Stomach (tissue), 9 donors: ENCODE results near the gene HUS1. TPM values are rescaled to one million over a fixed set of nuclear protein-coding genes. Genes with fewer than 3 reads are reported as not detected.

ENCODE experiments used
- DNase-seq, 2 donors: peaks; one replicate each; pipeline versions ENCODE4 v3.0.0 to v3.0.0-alpha.2; 2013 to 2019
- H3K27ac ChIP-seq, 5 donors: fragments of 200-600 bp in 4 of 5; sonication (generic) in 4 of 5; one replicate each; pipeline ENCODE4 v1.5.1; 2013 to 2019; ENCODE audit warnings: mild to moderate bottlenecking in 1 of 5, moderate library complexity in 1 of 5
- H3K27me3 ChIP-seq, 3 donors: fragments of 200-600 bp; sonication (generic); one replicate each; pipeline ENCODE4 v1.5.1; 2017 to 2019; ENCODE audit warnings: mixed run types in 1 of 3
- H3K36me3 ChIP-seq, 4 donors: fragments of 200-600 bp; sonication (generic); 1 replicate in 3 of 4; 2 replicates in 1 of 4; pipeline ENCODE4 v1.5.1; 2016 to 2019
- H3K4me1 ChIP-seq, 4 donors: fragments of 200-600 bp; sonication (generic); one replicate each; pipeline ENCODE4 v1.5.1; 2016 to 2019
- H3K4me3 ChIP-seq, 4 donors: fragments of 200-600 bp; sonication (generic) in 3 of 4; one replicate each; pipeline ENCODE4 v1.5.1; 2016 to 2019; ENCODE audit warnings: mild to moderate bottlenecking in 1 of 4
- H3K9me3 ChIP-seq, 4 donors: fragments of 200-600 bp; sonication (generic); one replicate each; pipeline ENCODE4 v1.5.1; 2016 to 2019
- CTCF ChIP-seq, 7 experiments: fragments of 450-650 bp in 4 of 7; fragments of 200-600 bp in 3 of 7; sonication (generic) in 3 of 7; IDR thresholded peaks; one replicate each; pipeline ENCODE4 v1.5.1; 2016 to 2019; ENCODE audit warnings: antibody characterized with exemption in 7 of 7, control low read depth in 2 of 7, mild to moderate bottlenecking in 1 of 7
- EP300 ChIP-seq: sonication (generic); formaldehyde crosslinking; IDR thresholded peaks from one replicate; pipeline ENCODE4 v1.6.1; 2017; ENCODE audit warnings: antibody characterized with exemption
- POLR2A ChIP-seq, 4 donors: fragments of 450-650 bp; IDR thresholded peaks; one replicate each; pipeline ENCODE4 v1.6.1; 2016; ENCODE audit warnings: antibody characterized with exemption in 4 of 4, control low read depth in 2 of 4, mild to moderate bottlenecking in 1 of 4, moderate library complexity in 1 of 4
- POLR2AphosphoS5 ChIP-seq, 3 donors: sonication (generic); formaldehyde crosslinking; IDR thresholded peaks; one replicate each; pipeline ENCODE4 v1.6.1; 2016; ENCODE audit warnings: antibody characterized with exemption in 3 of 3
- WGBS, 5 donors: extraction: QIAGEN DNeasy Blood & Tissue Kit in 3 of 5; methylation state at CpG; one replicate each; pipeline versions ENCODE4 v1.1.5 to v1.1.7; 2013 to 2018; 5-methylcytosine and 5-hydroxymethylcytosine counted together
- intact Hi-C: fragments of 100-400 bp; cut with DNase I; formaldehyde crosslinking; loops from one replicate; pipeline ENCODE4 v1.15.1; 2023; ENCODE audit warnings: low total_unique reads
- polyA plus RNA-seq, 3 donors: library from polyadenylated mRNA; stranded (reverse); fragments of 200-250 nt; gene quantifications; one replicate each; pipeline ENCODE4 v1.2.3, GENCODE V29; 2013
- total RNA-seq, 5 donors: library from RNA; depleted of rRNA; stranded (reverse); fragments of >200 nt; gene quantifications; one replicate each; pipeline versions ENCODE4 v1.1.0 to v1.2.3, GENCODE V29; 2014 to 2016
- donor health status: healthy with polysubstance abuse.
- donor health status: Bipolar disorder and iron deficiency.
- donor health status: healthy.

The HUS1 gene
- total and polyA plus RNA-seq, 8 donors, result 5.9 to 69.2 (median 11.1) TPM

- no peaks in the 10 kb centered on the region for H3K4me1 ChIP-seq
- TF ChIP-seq POLR2A (IDR thresholded peaks at IDR 0.05), result no peak
- 69 to 85% (median 78%) methylated on average over 3 of the region's 3 CpGs for WGBS, 5 donors
- no peaks in the 10 kb centered on the region for H3K36me3 ChIP-seq
- peaks cover 0 to 7% (median 0%) of the 10 kb centered on the region in 3 donors for H3K27me3 ChIP-seq
- H3K27ac ChIP-seq, result no peak overlapping the region
- intact Hi-C loops, result no loop called here
- no peak overlapping the region for H3K4me3 ChIP-seq
- peak in 1 of 2 donors; percentile 47 for DNase-seq
- H3K9me3 ChIP-seq, result no peaks in the 10 kb centered on the region
Measured at GRCh38 chr7:48011951-48012350, 32.5 kb upstream of the HUS1 start.

GRCh38 chr7:48011323-48011722 is 31.9 kb upstream of the HUS1 start:
- Histone ChIP-seq H3K4me1 (no peaks in the 10 kb centered on the region), H3K9me3 (no peaks in the 10 kb centered on the region), H3K4me3 (no peak overlapping the region), H3K36me3 (no peaks in the 10 kb centered on the region), H3K27me3 (peaks cover 0 to 1% (median 0%) of the 10 kb centered on the region in 3 donors), H3K27ac (no peak overlapping the region)
- no peak for TF ChIP-seq CTCF (IDR thresholded peaks at IDR 0.05)
- no peak for TF ChIP-seq POLR2A (IDR thresholded peaks at IDR 0.05)
- no peak for TF ChIP-seq POLR2AphosphoS5 (IDR thresholded peaks at IDR 0.05)
- no peak for TF ChIP-seq EP300
- no peak for DNase-seq
- intact Hi-C loops, result no loop called here
- 70 to 87% (median 84%) methylated on average over 2 of the region's 2 CpGs for WGBS, 5 donors

GRCh38 chr7:48009954-48010353 is 30.5 kb upstream of the HUS1 start:
- intact Hi-C loops, result no loop called here
- WGBS, 5 donors, result 81 to 95% (median 92%) methylated on average over 4 of the region's 4 CpGs
- Histone ChIP-seq H3K9me3 (no peaks in the 10 kb centered on the region), H3K36me3 (no peaks in the 10 kb centered on the region), H3K4me1 (no peaks in the 10 kb centered on the region), H3K4me3 (no peak overlapping the region), H3K27me3 (no peaks in the 10 kb centered on the region), H3K27ac (no peak overlapping the region)
- no peak for DNase-seq
- TF ChIP-seq CTCF (IDR thresholded peaks at IDR 0.05) (no peak), POLR2A (IDR thresholded peaks at IDR 0.05) (no peak), EP300 (no peak), POLR2AphosphoS5 (IDR thresholded peaks at IDR 0.05) (no peak)

- WGBS, 5 donors, result 87 to 89% (median 88%) methylated on average over 4 of the region's 4 CpGs
- no peaks in the 10 kb centered on the region for H3K9me3 ChIP-seq
Measured at GRCh38 chr7:48009257-48009656, 29.8 kb upstream of the HUS1 start.

More at GRCh38 chr7:48009257-48009656, 29.8 kb upstream of the HUS1 start:
- Histone ChIP-seq H3K4me3 (no peak overlapping the region), H3K4me1 (no peaks in the 10 kb centered on the region), H3K36me3 (no peaks in the 10 kb centered on the region), H3K27me3 (no peaks in the 10 kb centered on the region), H3K27ac (no peak overlapping the region)
- DNase-seq, result no peak
- no peak for TF ChIP-seq POLR2A (IDR thresholded peaks at IDR 0.05)
- TF ChIP-seq POLR2AphosphoS5 (IDR thresholded peaks at IDR 0.05), result no peak
- TF ChIP-seq CTCF (IDR thresholded peaks at IDR 0.05), result no peak
- TF ChIP-seq EP300, result no peak
- intact Hi-C loops, result no loop called here
